GM21529 (cell line): ENCODE results near the gene TRMT2A.

ENCODE experiments used
- ATAC-seq: cut with Tn5 transposase; IDR thresholded peaks from one replicate; pipeline ENCODE4 v1.9.1; 2021; ENCODE audit not compliant: unreplicated experiment

Gene TRMT2A

GRCh38 chr22:20135806-20136602 lies 19.0 kb upstream of the TRMT2A start:
- no peak for ATAC-seq

GRCh38 chr22:20135265-20135664 lies 18.2 kb upstream of the TRMT2A start:
- no peak for ATAC-seq

- no peak for ATAC-seq
Observed at GRCh38 chr22:20133930-20134549, 17.0 kb upstream of the TRMT2A start.

- ATAC-seq = no peak
Observed at GRCh38 chr22:20132686-20133246, 15.7 kb upstream of the TRMT2A start.

GRCh38 chr22:20131859-20132685 lies 15.0 kb upstream of the TRMT2A start:
- ATAC-seq = no peak

GRCh38 chr22:20131597-20131858 lies 14.5 kb upstream of the TRMT2A start, which contains the start of gene ZDHHC8:
ZDHHC8 (plus strand) TSS chr22:20131804; CDS start chr22:20131948, 144 bp downstream.
- ATAC-seq = peak; percentile 49

GRCh38 chr22:20130731-20131596 lies 13.9 kb upstream of the TRMT2A start:
- peak; percentile 54 for ATAC-seq

- no peak for ATAC-seq
Observed at GRCh38 chr22:20130319-20130718, 13.3 kb upstream of the TRMT2A start.

GRCh38 chr22:20129747-20130014 lies 12.7 kb upstream of the TRMT2A start:
- no peak for ATAC-seq

GRCh38 chr22:20128902-20129746 lies 12.1 kb upstream of the TRMT2A start:
- ATAC-seq = no peak

- no peak for ATAC-seq
Observed at GRCh38 chr22:20128619-20128901, 11.5 kb upstream of the TRMT2A start.

GRCh38 chr22:20127869-20128618 lies 11.0 kb upstream of the TRMT2A start:
- ATAC-seq = no peak

- ATAC-seq = no peak
Observed at GRCh38 chr22:20127318-20127868, 10.4 kb upstream of the TRMT2A start.

- no peak for ATAC-seq
Observed at GRCh38 chr22:20126284-20127029, 9.4 kb upstream of the TRMT2A start.

- no peak for ATAC-seq
Observed at GRCh38 chr22:20125201-20126174, 8.5 kb upstream of the TRMT2A start.

GRCh38 chr22:20124083-20124787 lies 7.2 kb upstream of the TRMT2A start:
- ATAC-seq = no peak
